T-helper 2 cell treated with Interferon-gamma antibody and Interleukin-4, amounts not matched to agents 100 ng/mL and 5 ng/mL, for 36 hours (primary cell): ENCODE measurements around the gene CAMTA1. TPM values are rescaled to one million over a fixed set of nuclear protein-coding genes. Genes with fewer than 3 reads are reported as not detected.

Experiments
- intact Hi-C: fragments of 100-400 bp; cut with micrococcal nuclease; formaldehyde crosslinking; loops from one replicate; pipeline ENCODE4 v1.15.1; 2023
- total RNA-seq: library from RNA; stranded (reverse); gene quantifications from 2 replicates; pipeline ENCODE4 v1.2.3, GENCODE V29; 2022

Gene CAMTA1
- total RNA-seq, 1 donor from 2014 or later = 40.7 TPM

DNA sequence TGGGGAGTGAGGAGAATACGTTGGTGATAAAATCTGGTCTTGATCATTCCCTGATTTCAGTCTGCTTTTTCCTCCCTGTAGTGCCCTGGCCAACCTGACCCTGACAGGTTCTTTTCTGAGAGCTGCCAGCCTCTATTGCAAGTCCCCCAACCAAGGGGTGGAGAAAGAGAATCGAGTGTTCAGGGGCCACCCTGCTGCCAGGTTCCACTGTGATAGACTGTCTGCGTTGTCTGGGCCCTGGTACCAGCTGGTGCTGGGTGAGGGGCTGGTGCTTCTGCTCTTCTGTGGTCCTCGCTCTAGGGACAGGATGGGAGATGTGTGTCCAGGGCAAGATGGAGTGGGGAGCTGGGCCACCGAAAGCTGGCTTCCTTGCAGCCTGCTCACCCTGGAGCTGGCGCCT, 214.6 kb downstream of the CAMTA1 start:
- intact Hi-C loops = no loop called here

DNA sequence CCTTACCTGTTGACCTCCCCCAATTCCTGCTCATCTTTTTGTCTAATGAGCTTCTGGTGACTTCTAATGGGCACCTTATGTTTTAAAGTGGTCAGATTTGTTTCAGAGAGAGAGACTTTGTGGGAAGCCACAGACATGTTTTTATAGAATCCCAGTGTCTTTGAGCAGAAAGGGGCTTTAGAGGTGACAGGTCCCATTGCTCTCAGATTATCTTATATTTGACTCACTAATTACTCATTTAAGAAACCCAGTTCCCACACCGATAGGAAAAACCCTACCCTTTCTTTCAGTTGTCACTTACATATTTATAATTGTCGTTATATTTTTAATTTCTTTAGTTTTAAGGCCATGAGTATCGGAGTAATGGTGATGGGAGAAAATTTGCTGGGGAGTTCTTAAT, 215.5 kb downstream of the CAMTA1 start:
- intact Hi-C loops = no loop called here

DNA sequence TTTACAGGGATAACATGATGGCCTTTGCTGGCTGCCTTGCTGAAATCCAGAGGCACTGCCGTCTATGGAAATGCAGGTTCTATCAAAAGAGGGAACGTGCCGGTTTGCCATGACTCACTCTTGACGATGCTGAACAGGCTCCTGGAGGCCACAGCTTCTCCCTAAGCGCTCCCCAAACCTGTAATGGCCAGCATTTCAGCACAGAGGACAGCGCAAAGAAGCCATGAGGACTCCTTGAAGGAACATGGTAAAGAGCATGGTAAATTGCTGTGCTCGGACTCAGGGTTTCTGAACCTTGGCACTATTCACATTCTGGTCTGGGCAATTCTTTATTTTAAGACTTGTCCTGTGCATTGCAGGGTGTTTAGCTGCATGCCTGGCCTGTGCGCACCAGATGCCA, 217.5 kb downstream of the CAMTA1 start:
- intact Hi-C loops = no loop called here

DNA sequence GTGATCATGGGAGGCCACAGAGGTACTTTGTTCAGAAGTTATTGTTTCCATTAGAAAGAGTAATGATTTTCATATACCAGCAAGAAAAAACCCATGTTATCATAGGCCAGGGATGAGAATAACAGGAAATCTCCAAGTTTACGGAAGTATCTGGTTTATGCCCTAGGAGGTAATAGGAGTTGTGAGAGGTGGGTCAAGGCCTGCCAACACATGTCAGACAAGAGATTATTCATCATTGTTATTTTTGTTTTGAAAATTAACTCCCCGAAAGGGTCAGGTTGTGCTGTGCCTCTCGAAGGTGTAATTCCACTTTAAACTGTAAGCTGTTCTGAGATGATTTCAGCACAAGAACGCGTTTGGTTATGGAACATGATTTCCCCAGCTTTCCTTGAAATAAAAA, 218.4 kb downstream of the CAMTA1 start:
- intact Hi-C loops = no loop called here

DNA sequence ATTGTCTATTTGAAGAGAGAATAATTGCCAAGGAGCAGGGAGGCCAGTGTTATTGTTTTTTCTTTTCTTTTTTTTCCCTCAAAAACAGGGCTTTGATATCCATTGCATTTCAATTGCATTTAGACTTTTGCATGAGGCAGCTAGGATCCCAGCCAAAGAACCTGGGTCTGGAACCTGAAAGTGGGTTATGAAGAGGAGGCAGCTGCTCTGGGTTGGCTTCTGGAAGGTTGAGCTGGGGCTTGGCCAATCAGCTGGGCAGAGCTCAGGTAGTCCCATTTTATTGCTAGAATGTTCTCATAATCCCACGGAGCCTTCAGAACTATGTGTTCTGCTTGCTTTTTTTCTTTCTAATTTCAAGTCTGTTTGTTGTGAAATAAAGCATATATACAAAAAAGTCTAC, 218.9 kb downstream of the CAMTA1 start:
- intact Hi-C loops = no loop called here

DNA sequence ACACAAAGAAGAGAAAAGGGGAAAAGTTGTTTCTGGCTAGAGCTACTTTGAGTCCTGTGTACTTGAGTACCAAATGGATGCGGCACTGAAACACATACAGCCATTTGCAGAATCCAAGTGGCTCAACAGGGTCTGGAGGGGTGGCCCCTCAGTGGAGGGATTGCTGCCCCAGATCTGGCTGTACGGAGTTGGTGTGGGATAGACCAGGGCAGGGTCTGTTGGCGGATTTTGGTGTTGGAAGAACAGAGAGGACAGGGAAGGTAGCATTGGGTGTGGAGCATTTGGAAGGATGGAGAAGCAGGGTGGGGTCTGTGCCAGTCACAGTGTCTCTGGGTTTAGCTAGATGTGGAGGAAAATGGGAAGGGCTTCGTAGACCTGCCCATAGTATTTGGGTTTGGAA, 220.5 kb downstream of the CAMTA1 start:
- intact Hi-C loops = no loop called here

DNA sequence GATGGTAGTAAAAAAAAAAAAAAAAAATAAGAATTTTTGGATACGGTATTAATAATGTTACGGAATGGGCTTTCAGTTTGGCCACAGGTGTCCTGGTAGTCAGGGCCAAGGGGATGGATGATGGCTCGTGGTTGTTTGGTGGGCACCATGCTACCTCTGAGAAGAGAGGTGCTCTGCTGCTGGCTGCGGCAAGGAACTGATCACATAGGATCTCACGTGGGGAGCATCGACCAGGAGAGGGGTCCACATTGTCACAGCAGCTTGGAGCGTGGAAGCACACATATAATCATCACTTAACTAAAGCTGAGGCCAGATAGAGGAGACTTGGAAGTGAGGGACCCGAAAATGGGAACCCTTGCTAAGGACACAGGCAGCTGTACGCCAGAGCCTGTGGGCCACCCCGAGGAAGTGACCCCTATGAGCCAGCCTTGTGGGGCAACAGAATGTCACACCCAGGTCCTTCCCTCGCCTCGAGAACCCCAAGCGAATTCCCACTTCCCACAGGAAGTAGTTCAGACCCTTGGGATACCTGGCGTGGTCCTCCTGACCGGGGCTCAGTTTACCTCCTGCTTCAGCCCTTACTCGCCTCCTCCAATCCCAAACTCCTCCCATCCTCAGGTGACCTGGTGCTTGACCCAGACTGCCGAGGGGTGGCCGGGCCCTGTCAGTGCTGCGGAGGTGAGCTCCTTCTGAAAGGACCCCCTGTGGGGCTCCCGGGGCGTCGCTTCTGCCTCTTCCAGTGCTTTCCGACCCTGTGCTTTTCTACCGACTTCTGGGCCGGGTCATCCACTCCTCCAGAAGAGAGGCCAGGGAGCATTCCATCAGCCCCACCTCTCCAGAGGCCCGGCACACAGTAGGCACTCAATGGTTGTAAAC, 222.0 kb downstream of the CAMTA1 start:
- intact Hi-C loops = no loop called here

DNA sequence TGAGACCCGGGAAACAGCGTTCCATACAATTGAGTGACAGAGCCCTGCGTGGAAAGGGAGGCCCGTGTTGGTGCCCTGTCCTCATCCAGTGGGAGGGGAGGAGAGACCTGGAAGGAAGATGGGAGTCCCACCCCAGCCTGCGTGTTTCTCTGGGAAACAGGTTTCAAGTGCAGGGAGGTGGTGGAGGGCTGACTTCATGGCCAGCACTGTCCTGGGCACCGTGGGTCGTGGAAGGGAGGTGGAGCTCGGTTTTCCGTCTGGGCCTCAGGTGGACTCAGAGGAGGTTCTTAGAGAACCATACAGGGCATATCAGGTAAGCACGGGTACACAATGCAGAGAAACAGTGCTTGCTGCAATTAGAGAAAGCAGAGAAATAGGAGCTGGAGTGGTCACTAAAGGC, 222.6 kb downstream of the CAMTA1 start:
- intact Hi-C loops = no loop called here

DNA sequence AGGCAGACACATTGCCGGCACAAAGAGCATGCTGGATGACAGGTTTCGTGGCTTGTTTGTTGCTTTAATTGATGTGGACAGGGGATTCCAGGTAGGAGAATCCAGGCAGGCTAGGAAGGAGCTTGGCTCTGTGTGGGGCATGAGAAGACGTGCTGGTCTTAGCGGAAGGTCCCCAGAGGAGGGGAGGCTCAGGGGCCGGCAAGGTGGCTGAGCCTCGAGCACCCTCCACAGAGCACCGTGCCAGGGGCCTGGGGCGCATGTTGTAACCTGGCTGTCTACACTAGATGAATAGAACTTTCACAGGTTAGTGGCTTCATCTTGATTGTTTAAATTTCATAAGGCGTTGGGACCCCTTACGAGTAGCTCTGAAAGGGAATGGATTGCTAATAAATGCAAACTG, 223.1 kb downstream of the CAMTA1 start:
- intact Hi-C loops = no loop called here

DNA sequence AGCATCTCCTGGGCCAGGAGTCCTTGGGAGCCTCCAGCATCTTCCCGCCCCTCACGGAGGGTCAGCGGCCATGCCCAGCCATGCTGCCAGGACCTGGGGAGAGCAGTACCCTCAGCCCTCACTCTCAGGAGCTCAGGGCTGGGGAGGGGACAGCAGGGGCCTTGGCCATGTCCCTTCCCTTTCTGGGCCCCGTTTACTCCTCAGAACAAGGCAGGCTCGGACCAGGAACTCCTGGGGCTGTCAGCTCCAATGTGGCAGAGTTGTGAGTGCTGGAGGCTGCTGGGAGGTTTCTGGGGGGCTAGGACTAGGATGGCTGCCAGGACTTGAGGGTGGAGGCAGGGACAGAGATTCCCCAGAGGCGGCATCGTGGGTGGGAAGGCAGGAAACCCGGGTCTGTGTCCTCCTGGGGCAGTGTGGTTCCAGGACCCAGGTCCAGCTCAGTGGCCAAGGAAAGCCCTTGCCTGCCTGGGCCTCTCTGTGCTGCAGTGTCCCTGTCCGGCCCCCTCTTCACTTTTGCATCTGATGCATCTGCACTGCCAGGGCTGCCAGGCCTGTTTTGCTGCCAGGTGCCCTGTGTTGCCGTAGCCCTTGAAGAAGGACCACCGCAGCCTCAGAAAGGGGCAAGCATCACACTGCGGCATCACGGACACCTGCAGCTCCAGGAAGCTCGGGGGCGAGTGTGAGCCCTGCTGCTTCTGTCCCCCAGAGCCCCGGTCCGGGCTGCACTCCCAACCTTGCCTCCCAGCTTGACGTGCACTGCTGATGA, 223.9 kb downstream of the CAMTA1 start:
- intact Hi-C loops = no loop called here

DNA sequence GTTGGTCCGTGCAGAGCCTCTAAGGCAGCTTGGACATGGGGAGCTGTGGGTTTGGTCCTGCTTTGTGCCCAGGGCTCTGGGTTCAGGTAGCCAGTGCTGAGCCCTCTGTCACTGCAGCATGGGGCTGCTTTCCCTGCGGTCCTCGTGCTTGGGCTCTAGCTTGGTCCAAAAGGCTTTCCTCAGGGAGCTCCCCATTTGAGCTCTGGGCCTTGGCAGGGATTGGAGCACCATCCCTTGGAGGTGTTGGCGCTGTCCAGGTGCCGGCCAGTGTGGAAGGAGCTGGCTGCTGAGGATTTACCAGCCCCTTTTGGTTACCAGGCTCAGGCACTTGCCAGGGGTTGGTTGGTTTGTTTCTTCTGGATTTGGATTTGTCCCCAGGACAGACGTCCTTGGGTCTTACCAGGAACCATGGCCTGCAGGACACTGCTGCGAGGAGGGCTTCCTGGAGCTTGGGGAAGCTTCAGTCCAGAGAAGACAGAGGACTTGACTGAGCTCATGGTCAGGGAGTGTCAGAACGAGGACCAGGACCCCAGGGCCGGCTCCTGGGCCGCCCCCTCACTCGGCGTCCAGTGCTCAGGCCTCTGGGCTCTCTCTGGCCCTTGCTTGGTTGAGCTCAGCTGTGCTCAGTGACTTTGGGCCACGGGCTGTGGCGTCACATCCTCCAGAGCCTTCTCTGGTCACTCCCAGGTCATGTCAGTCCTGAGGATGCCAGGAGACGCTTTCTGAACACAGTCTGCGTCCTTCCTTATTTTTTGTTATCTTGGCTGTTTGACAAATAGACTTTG, 224.7 kb downstream of the CAMTA1 start:
- intact Hi-C loops = no loop called here

DNA sequence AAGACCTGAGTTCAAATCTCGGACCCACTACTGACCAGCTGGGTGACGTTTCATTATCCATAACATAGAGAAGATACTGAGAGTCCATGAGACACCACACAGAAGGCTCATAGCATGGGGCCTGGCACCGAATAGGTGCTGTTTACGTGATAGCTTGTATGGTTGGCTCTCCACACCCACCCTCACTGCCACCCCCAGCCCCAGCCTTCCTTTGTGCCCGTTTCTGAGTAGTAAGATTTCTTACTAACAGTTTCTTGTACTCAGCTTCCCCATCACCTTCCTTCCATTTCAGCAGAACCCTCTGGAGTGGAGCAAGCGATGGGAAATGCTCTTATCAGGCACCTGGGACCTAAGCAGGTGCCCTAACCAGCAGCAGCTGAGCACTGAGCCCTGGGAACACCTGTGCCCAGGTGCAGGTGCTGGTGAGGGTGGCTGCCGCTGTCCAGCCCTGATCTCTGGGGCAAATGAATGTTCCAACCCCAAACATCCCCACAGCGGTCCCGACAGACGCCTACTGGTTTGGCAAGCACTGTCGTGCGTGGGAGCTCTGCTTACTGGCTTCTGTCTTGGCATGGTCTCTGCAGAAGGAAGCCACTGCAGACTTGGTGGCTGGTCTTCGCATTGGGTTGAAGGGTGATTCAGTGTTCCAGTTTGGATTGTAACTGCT, 225.4 kb downstream of the CAMTA1 start:
- intact Hi-C loops = no loop called here

DNA sequence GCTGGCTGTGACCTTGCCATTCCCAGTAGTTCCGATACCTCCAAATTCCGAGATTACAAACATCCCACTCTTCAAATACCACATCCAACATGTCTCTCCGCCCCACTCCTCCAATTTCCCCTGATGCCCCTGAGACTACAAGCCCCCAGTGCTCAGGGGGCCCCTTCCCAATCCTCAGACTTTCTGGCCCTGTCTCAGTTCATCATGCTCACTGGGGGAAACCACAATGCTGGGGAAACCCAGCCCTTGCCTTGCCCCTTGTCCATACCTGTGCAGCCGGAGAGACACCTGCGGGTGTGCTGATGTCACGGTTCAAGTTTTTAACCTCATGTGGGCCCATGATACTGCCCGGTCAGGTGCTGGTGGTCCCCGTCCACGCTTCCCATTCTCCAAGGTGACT, 226.6 kb downstream of the CAMTA1 start:
- intact Hi-C loops = no loop called here

DNA sequence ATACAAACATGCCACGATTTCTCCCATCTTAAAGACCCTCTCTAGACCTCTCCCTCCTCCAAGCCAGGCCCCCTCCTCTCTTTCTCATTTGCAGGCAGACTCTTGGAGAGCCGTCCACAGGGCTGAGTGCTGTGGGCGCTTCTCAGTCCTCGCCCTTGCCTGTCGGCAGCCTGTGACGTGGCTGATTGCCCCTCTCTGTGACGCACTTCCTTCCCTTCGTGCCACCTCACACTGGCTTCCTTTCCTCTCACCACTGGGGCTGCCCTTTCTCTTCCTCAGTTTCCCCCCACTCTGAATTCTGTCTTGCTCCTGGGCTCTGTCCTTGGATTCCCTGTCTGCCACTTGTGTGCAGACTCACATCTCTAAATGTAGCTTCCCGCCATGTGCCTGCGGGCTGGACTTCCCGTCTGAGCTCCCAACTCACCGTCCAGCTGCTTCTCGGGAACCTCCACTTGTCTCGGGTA, 227.2 kb downstream of the CAMTA1 start:
- intact Hi-C loops = no loop called here

DNA sequence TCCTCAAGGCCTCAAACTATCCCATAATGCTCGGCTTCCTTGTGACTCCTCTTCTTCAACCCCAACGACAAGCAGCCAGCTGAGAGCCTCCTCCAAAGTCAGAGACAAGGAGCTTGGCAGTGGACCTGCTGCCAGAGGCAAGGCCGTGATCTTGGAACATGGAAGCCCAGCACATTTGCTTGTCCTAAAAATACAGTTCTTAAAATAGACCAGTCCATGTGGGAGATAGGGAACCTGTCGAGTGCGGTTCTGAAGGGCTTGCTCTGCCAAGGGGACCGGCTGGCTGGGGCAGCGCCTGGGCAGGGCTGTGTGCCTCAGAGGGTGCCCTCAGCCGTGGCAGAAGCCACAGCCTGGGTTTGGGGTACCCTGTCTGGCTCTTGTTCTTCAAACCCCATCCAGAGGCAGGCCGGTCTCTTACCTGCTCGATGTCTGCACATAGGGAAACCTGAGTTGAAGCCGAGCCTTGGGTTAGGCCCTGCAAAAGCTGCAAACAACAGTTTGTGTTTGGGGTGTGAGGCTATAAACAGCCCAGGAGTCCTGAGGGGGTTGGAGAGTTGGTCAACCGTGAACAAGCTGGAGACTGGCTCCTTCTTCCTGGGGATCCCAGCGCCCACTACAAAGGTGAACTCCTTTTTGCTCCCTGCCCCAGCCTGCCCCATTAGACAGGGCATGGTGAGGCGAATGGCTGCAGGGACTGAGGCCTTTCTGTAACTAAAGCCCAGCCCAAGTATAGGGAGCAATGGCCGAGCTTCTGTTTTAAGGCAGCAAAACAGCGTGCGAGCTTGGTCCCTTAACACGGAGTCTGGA, 228.8 kb downstream of the CAMTA1 start:
- intact Hi-C loops = no loop called here

DNA sequence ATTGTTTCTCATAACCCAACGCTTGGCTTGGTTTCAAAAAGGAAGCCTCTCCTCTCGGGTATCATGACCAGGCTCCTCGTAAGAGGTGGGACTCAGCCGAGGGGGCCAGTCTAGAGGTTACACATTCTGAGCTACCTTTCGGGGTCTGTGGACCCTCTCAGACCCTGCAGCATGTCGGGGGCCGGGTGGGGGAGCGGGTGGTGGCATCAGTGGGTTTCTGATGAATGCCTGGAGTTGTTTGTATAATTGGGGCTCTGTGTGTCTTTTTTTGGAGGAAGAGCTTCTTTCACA, 229.3 kb downstream of the CAMTA1 start:
- intact Hi-C loops = no loop called here

DNA sequence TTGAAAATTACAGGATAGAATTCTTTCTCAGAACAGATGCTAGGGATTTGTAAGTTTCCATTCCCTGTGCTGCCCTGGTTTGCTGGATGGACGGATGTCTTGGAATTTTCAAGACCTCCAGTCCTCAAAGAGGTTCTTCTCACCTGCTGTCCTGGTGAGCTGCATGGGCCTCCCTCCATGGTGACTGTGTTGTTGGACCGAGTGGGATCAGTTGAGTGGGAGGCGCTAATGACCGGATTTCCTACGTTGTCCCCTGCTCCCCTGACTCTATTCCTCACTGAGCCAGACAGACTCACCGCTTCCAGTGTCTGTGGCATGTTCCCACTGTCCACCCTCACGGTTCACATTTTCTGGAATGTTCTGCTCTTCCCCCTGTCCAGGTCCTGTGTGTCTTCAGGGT, 229.8 kb downstream of the CAMTA1 start:
- intact Hi-C loops = no loop called here

DNA sequence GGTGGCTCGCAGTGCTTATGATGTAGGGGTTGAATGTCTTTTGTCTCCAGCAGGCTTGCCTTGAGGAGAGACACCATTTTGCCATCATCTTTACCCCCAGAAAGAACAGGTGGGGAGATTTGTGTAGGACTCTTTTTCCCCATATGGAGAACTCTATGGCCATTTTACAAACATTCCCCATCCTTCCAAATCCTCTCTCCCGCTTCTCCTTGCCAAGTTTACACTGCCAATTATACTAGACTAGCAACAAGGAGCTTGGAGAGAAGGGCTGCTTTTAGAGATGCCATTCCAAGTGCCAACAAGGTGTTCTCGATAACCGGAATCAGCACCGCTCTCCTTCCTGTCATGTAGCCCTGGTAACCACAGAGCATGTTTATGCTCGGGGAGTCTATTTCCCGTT, 233.1 kb downstream of the CAMTA1 start:
- intact Hi-C loops = no loop called here

DNA sequence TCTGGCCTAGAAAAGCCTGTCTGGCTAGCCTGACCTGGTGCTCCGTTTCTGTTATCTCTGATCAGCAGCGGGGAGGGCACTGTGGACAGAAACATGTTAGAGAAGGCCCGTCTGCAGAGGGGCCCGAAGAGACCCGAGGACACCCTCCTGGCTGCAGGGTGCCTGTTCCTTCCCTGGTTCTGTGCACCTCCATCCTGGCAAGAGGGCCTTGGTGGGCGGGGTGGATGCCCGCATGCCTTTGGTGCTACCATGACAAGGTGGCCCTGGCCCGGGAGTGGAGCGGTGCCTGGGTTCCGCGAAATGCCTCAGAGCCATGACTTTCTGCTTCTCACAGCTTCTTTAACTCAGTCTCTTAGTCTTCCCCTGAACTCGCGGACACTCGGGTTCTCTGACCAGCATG, 233.6 kb downstream of the CAMTA1 start:
- intact Hi-C loops = no loop called here

DNA sequence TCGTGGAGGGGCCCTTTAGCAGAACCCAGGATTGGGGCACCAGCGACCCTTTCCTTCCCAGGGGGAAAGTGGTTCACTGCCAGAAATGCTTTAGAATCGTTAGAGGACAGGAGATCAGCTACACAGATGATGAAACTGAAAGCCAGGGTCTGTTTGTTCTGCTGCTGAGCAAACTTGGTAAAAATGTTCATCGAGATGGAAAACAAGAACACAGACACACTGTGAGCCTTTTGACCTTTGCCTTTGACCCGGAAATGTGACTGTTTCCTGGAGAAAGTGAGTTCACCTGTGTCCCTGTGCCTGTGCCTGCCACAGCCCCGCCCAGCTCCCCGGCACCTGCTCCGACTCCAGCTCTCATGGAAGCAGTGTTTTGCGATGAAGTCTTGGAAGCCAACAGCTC, 234.3 kb downstream of the CAMTA1 start:
- intact Hi-C loops = no loop called here

DNA sequence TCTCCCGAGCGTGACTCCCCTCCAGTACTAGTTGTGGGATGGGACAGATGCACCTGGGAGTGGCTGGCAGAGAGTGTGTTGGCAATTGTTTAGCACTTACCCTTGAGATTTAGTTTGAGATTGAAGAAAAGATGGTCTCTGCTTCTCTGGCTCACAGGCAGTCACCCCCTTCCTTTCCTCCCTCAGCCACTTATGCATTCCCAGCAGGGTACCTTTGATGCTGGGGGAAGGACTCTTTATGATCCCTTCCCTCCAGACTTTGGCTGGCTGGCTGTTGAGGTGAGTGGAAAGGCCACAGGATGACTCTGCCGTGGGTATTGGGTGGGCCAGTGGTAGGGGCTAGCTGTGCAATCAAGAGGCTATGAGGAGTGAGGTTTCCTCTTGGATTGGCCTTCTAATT, 236.8 kb downstream of the CAMTA1 start:
- intact Hi-C loops = no loop called here
